Mucosa of stomach (tissue), 1 donor: ENCODE data around the gene ZBTB7C.

Experiments
- H3K27me3 ChIP-seq: one replicate; pipeline ENCODE4 v1.7.0; 2013; ENCODE audit warnings: mild to moderate bottlenecking, low read length; ENCODE audit not compliant: control insufficient read depth, insufficient read depth
- H3K36me3 ChIP-seq: one replicate; pipeline ENCODE4 v1.7.0; 2013; ENCODE audit warnings: low read length; ENCODE audit not compliant: control insufficient read depth, insufficient read depth
- H3K4me1 ChIP-seq: one replicate; pipeline ENCODE4 v1.7.0; 2013; ENCODE audit warnings: mild to moderate bottlenecking, low read length; ENCODE audit not compliant: control insufficient read depth, insufficient read depth
- H3K4me3 ChIP-seq: one replicate; pipeline ENCODE4 v1.7.0; 2013; ENCODE audit warnings: low read length
- H3K9ac ChIP-seq: one replicate; pipeline ENCODE4 v1.7.0; 2013; ENCODE audit warnings: mild to moderate bottlenecking, low read length, moderate library complexity
- H3K9me3 ChIP-seq: one replicate; pipeline ENCODE4 v1.7.0; 2013; ENCODE audit warnings: mild to moderate bottlenecking, low read length, moderate library complexity; ENCODE audit not compliant: control insufficient read depth
- donor health status: Pancreatic carcinoma.

ZBTB7C gene

GRCh38 chr18:48274301-48274700, 134.9 kb downstream of the ZBTB7C start:
- Histone ChIP-seq H3K36me3 (no peaks in the 10 kb centered on the region), H3K9me3 (no peaks in the 10 kb centered on the region), H3K27me3 (no peaks in the 10 kb centered on the region), H3K4me1 (no peaks in the 10 kb centered on the region), H3K9ac (no peak overlapping the region), H3K4me3 (no peak overlapping the region)

GRCh38 chr18:48270929-48271328, 138.3 kb downstream of the ZBTB7C start:
- no peaks in the 10 kb centered on the region for H3K4me1 ChIP-seq
- H3K9me3 ChIP-seq: no peaks in the 10 kb centered on the region
- no peaks in the 10 kb centered on the region for H3K36me3 ChIP-seq
- H3K4me3 ChIP-seq: no peak overlapping the region
- H3K9ac ChIP-seq: no peak overlapping the region
- no peaks in the 10 kb centered on the region for H3K27me3 ChIP-seq

GRCh38 chr18:48265328-48265727, 143.9 kb downstream of the ZBTB7C start:
- no peaks in the 10 kb centered on the region for H3K27me3 ChIP-seq
- no peaks in the 10 kb centered on the region for H3K36me3 ChIP-seq
- no peak overlapping the region for H3K9ac ChIP-seq
- H3K9me3 ChIP-seq: no peaks in the 10 kb centered on the region
- H3K4me3 ChIP-seq: no peak overlapping the region
- no peaks in the 10 kb centered on the region for H3K4me1 ChIP-seq

GRCh38 chr18:48263914-48264902, 145.0 kb downstream of the ZBTB7C start:
- no peaks in the 10 kb centered on the region for H3K36me3 ChIP-seq
- H3K4me3 ChIP-seq: no peak overlapping the region
- H3K9me3 ChIP-seq: no peaks in the 10 kb centered on the region
- H3K27me3 ChIP-seq: no peaks in the 10 kb centered on the region
- no peak overlapping the region for H3K9ac ChIP-seq
- no peaks in the 10 kb centered on the region for H3K4me1 ChIP-seq

GRCh38 chr18:48263192-48263853, 145.9 kb downstream of the ZBTB7C start:
- no peaks in the 10 kb centered on the region for H3K27me3 ChIP-seq

GRCh38 chr18:48260237-48260636, 148.9 kb downstream of the ZBTB7C start:
- Histone ChIP-seq H3K9me3 (no peaks in the 10 kb centered on the region), H3K4me3 (no peak overlapping the region), H3K27me3 (no peaks in the 10 kb centered on the region), H3K9ac (no peak overlapping the region), H3K36me3 (no peaks in the 10 kb centered on the region), H3K4me1 (no peaks in the 10 kb centered on the region)

More at GRCh38 chr18:48263192-48263853, 145.9 kb downstream of the ZBTB7C start:
- Histone ChIP-seq H3K9ac (no peak overlapping the region), H3K36me3 (no peaks in the 10 kb centered on the region), H3K4me3 (no peak overlapping the region), H3K4me1 (no peaks in the 10 kb centered on the region), H3K9me3 (no peaks in the 10 kb centered on the region)

- no peaks in the 10 kb centered on the region for H3K9me3 ChIP-seq
- no peak overlapping the region for H3K4me3 ChIP-seq
- H3K27me3 ChIP-seq: no peaks in the 10 kb centered on the region
- no peaks in the 10 kb centered on the region for H3K4me1 ChIP-seq
- no peak overlapping the region for H3K9ac ChIP-seq
- H3K36me3 ChIP-seq: no peaks in the 10 kb centered on the region
Measured at GRCh38 chr18:48256848-48257247, 152.3 kb downstream of the ZBTB7C start.

GRCh38 chr18:48254077-48254602, 155.0 kb downstream of the ZBTB7C start:
- H3K9ac ChIP-seq: no peak overlapping the region
- H3K9me3 ChIP-seq: no peaks in the 10 kb centered on the region
- no peaks in the 10 kb centered on the region for H3K27me3 ChIP-seq
- no peaks in the 10 kb centered on the region for H3K36me3 ChIP-seq
- no peaks in the 10 kb centered on the region for H3K4me1 ChIP-seq
- H3K4me3 ChIP-seq: no peak overlapping the region

GRCh38 chr18:48252525-48252924, 156.7 kb downstream of the ZBTB7C start:
- no peak overlapping the region for H3K9ac ChIP-seq
- no peak overlapping the region for H3K4me3 ChIP-seq
- no peaks in the 10 kb centered on the region for H3K27me3 ChIP-seq
- H3K9me3 ChIP-seq: no peaks in the 10 kb centered on the region
- H3K4me1 ChIP-seq: no peaks in the 10 kb centered on the region
- H3K36me3 ChIP-seq: no peaks in the 10 kb centered on the region

GRCh38 chr18:48250918-48251317, 158.3 kb downstream of the ZBTB7C start:
- Histone ChIP-seq H3K4me3 (no peak overlapping the region), H3K4me1 (no peaks in the 10 kb centered on the region), H3K9me3 (no peaks in the 10 kb centered on the region), H3K36me3 (no peaks in the 10 kb centered on the region), H3K27me3 (no peaks in the 10 kb centered on the region), H3K9ac (no peak overlapping the region)

GRCh38 chr18:48250362-48250907, 158.7 kb downstream of the ZBTB7C start:
- no peaks in the 10 kb centered on the region for H3K4me1 ChIP-seq
- H3K9me3 ChIP-seq: no peaks in the 10 kb centered on the region
- no peak overlapping the region for H3K9ac ChIP-seq
- no peak overlapping the region for H3K4me3 ChIP-seq
- no peaks in the 10 kb centered on the region for H3K36me3 ChIP-seq
- no peaks in the 10 kb centered on the region for H3K27me3 ChIP-seq

- Histone ChIP-seq H3K27me3 (no peaks in the 10 kb centered on the region), H3K4me3 (no peak overlapping the region), H3K4me1 (no peaks in the 10 kb centered on the region), H3K9ac (no peak overlapping the region), H3K9me3 (no peaks in the 10 kb centered on the region), H3K36me3 (no peaks in the 10 kb centered on the region)
Measured at GRCh38 chr18:48249854-48250253, 159.3 kb downstream of the ZBTB7C start.
